Embryonic facial prominence (tissue), 1 donor: ENCODE measurements around the gene PLPP2.

Source experiments
- DNase-seq: peaks from one replicate; pipeline ENCODE4 v3.0.0-alpha.2; 2016; ENCODE audit errors: extremely low spot score

Gene PLPP2

DNA sequence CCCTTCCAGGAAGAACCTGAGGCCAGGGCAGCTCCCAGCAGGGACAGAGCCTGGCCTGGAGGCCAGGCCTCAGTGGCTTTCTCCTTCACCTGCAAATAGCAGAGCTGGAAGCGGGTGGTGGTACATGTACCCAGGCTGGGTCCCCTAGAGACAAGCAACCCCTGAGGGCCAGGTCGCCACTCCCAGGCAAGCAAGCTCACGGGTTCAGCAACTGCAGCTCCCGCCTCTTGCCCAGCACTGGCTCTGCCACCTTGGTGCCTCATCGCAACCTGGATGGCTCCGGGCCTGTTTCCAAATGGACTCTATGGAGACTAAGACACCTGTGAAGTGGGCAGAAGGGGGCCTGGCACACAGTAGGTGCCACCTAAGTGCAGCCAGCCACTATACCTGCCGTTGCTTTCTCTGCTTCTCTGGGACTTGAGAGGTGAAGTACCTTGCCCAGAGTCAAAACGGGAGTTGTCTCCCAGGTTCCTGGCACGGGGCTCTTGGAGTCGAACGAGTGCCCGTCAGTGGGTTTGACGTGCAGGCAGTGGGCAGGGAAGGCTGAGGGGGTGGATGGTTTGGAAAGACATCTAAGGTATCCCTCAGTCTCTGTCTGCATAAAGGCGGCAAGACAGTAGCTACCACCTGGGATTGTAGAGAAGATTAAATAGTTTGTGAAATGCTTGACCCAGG, 2.4 kb upstream of the PLPP2 start:
- DNase-seq, result no peak

DNA sequence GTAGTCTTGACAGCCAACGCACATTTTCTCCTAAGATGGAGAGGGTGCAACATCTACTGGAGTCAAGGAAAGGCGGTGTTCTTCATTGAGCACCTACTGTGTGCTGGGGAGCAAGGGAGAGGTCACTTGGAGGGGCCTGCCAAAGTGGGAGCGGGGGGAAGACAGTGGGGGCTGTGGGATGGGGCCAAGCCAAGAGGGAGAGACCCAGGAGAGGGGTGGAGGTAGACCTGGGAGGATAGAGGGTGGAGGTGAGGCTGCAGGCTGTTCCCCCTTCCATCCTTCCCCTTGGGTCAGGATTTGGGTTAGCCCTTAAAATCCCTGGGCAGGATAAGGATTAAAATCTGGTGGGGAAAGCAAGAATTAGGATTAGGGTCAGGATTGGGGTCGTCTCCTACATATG, 1.7 kb upstream of the PLPP2 start:
- no peak for DNase-seq

DNA sequence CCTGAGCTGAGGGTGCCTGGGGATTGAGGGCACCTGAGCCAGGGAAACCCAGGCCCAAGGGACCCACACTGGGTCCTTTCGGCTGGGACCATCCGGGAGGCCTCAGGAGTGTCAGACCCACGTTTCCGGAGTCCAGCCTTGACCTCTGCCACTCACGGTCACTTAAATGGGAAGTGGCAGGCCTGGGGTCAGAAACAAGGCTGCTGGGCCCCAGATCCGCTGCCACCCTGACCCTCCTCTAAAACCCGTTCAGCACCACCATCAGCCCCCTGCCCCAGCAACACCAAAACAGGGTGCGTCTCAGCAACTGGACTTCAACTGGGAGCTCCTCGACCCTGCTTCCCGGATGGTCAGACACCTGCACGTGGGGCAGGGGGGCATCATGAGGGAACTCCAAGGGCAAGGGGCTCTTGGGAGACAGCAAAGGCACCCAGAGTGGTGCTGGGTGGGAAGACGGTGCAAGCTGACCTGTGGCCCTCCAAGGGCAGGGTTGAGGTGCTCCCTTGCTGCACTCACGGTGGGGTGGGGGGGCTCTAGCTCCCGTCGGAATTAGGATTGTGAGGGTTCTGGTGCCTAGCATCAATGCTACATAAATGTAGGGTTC, 1.2 kb upstream of the PLPP2 start:
- no peak for DNase-seq

DNA sequence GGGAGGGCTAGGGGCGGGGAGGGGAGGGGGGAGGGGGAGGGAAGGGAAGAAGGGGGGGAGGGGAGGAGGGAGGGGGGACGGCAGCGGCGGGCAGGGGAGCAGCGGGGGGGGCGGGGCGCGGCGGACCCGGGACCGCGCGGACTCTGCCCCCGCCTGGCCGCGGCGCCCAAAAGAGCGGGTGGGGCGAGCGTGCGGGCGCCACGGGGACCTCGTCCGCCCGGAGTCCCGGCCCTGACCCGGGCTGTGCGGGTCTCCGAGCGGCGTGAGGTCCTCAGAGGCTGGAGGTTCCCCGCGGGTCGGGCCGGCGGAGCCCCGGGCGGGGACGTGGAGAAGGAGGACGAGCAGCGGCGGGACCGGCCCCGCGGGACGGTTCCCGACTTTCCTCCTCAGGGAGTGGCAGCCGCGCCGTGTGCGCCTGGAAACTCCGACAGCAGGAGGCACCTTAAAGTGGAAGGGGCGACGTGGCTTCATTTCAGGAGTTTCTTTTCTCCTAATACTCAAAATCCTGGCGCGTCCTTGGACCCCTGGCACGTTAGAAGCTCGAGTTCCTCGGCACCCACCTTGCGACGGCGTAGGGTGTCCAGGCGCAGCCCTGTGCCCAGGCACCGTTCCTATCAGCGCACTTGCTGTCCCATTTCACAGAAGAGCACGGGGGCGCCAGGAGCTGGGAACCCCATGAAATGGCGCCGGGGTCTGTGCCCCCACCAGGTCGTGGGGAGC, 518 bp upstream of the PLPP2 start:
- DNase-seq, result no peak

DNA sequence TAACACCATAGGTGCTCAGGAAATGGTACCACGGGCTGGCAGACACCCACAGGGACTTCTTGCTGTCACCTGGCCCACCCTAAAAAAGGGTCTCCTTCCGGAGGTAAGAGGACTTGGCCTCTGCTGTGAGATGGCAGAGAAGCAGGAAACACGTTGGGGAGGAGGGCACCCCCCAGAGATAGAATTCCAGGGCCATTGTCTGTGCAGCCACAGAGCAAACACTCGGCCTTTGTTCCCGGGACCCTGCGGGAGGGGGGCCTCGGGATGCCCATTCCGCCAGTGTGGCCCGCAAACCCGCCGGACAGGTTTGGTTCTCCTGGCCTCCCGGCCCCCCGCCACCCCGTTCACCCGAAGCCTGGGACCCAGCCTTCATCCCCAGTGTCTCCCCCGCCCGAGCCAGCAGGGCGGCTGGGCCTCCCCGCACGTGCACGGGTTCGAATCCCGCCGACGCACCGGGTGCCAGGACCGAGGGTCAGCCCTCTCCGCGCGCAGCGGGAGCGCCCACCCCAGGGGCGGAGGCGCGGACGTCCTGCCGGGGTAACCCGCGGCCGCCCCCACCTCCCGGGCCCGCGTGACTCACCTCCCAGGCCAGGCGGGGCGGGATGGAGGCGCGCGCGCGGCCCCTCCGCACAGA, 714 bp downstream of the PLPP2 start:
- DNase-seq, result no peak

DNA sequence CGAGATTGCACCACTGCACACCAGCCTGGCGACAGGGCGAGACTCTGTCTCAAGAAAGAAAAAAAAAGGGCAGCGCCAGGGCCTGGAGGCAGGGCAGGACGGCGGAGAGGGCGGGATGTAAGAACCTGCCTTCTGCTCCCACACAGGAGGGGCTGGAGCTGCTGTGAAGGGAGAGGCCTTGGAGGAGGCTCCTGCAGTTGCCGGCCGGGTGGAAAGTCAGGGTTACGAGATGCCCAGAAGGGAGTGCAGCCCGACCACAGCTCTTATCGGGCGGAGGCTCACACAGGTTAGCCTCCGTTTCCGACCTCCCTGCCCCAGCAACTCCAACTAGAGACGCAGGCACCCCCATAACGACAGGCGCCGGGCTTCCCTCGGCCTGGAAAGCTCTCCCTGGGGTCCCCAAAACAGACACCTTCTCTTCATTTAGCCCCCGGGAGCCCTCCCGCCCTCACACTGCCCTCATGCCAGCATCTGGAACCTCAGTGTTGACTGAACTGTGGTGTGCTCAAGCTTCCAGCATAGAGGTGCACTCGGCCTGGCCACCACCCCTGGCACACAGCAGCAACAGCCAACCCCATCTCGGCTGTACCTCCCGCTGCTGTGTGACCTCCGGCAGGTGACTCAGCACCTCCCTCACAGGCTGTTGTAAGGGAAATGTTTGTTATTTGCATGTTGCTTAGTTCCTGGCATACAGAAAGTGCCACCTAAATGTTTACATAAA, 1.4 kb downstream of the PLPP2 start:
- DNase-seq, result no peak

DNA sequence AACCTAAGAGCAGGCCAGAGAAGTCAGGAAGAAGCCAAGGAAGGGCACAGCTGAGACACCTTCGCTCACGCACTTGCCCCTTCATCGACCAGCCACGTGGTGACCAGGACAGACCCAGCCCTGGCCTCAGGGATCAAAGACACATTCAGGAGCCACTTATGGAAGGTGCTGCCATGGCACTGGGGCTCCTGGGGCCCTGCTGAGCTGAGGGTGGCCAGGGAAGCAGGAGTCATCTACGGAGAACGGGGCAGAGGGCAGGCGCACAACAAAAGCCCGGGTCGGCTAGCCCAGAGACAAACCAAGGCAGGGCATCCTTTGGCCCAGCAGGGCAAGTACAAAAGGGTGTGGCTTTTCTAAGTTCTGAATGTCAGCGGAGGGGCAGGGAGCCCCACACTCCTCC, 2.3 kb downstream of the PLPP2 start:
- no peak for DNase-seq

DNA sequence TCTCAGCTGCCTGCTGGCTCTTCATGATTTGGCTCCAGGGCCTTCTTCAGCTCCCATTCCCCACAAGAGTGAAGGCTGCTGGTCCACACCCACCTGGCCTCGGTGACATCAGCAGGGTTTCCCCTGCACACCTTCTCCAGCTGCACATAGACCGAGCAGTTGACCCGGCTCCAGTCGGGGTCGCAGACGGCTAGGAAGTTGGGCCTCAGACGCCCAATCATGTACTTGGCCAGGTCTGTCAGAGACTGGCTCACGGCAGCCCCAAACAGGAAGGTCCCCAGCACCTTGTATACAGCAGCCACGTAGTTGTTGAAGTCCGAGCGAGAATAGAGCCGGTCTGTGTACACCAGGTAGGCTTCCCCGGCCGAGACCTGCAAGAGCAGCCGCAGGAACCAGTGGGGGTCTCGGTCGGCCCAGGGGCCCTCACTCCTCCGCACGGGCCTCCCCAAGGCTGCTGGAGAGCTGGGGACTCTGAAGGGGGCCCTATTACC, 3.8 kb downstream of the PLPP2 start:
- DNase-seq, result no peak

DNA sequence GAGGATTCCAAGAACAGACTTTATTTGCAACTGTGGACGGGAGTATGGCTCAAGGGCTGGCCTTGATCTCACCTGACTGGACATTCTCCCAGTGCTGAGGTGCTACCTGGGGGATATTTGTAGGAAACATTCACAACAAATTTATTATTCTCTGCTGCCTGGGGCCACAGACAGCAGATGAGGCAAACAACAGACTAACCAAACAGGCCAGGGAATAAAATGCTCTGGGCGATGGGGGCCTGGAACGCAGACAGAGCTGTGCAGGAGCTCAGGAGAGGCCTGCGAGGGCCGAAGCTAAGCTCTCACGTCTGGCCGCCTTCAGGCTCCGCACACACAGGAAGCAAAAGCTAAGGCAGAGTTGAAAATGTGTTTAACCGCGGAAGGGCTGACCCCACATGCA, 7.8 kb downstream of the PLPP2 start:
- no peak for DNase-seq

DNA sequence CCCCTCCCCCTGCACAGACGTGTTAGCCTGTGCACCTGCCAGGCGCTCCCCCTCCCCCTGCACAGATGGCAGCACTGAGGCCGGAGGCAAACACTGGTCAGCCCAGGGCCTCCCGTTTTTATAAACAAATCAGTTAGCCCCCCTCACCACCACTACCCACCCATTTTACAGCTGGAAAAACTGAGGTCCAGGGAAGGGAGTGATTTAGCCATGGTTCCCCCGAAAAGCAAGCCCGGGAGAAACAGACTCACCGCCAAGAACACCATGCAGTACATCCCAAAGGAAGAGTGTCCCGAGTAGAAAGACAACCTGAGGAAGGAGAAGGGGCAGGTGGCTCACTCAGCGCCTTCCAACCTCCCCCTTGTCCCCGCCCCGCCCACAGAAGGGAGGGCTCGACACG, 8.7 kb downstream of the PLPP2 start:
- DNase-seq, result no peak

DNA sequence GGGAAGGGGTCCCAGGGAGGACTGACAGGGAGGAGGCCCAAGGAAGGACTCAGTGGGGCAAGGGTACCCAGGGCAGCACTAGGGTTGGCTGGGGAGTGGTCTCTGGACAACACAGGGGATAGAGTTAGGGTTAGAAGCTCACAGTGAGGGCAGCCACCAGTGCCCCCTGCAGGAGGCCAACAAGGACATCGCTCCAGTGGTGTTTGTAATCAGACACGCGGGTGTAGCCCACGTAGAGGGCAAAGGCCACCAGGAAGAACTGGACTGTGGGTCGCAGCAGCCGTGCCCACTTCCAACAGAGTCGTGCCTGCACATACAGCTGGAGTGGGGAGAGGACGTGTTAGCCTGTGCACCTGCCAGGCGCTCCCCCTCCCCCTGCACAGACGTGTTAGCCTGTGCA, 9.2 kb downstream of the PLPP2 start:
- DNase-seq, result no peak

DNA sequence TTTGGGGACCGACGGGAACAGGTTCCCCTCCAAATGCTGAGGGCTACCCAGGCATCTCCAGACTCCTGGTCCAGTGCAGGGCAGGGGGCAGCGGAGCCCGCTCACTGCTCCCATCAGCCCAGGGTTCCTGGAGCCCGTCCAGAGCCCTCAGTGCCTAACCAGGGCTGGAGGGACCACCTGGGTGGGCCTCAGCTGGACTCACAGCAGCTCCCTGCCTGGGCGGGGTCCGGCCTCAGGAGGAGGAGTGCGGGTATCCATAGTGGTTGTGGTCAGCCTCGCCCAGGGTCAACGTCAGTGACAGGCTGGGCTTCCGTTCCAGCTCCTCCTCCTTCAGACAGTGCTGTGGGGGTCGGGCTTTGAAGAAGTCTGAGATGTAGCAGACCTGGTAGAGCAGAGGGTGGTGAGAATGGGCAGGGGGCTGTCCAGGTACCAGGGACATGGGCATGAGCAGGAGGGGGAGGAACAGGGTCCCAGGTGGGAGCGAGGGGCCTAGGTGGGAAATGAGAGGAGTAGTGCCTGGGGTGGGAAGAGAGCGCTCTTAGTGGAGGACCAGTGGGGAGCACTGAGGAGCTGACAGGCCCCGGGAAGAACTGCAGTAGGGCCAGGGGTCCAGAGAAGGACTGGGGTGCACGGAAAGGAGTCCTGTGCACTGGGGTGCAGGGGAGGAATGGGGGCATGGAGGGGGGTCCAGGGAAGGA, 9.9 kb downstream of the PLPP2 start:
- no peak for DNase-seq

DNA sequence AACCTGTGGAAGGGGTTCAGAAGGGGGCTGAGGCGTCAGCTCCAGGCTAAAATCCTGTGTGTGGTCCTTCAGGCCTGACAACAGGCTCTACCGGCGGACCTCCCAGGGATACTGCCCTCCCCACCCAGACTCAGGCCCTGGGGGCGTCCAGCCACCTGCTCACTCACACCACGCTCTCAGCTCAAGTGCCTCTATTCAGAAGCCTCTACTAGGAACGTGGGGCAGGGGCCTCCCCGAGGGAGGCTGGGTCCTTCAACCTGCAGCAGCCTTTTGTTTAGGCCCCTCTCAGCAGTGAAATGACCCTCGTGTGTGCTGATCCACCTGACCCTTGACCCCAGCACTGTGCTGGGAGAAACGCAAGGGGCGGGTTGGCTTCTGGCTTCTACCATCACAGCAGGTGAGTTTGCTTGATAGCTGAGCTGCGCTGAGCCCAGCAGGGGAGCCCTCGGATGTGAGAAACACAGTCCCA, 10.6 kb downstream of the PLPP2 start:
- no peak for DNase-seq

DNA sequence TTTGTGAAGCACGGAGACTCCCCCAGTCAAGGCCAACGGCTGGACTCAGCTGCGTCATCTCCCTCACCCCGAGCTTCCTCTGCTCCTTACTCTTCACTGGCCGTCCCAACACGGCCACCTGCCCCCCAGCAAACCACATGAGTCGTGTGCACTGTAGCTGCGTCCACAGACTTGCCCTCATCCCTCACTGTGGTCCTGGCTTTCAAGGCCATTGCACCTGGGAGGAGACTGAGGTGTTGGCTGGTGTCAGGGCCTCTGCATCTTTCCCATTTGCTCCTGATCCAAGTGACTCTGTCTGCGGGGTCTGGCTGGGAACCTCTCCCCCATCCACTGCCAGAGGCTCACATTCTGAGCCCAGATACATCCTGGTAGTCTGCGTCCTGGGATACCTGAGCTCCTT, 11.5 kb downstream of the PLPP2 start:
- no peak for DNase-seq

DNA sequence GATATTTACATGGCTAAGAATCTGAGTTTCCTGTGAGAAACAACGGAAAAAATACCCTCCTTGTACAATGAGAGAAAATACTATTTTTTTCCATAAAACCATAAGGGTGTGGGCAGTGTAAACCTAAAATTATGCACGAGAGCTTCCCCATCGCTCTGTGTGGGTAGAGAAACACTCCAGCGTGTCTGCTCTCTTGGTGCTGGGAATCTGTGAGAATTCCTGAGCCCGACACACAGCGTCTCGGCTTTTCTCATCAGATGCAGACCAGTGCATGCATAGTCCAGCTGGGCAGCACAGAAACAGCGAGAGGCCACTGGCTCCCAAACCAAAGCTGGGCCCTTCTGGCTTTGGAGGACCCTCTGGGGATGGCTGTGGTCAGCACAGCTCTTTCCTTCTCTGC, 12.0 kb downstream of the PLPP2 start:
- no peak for DNase-seq

DNA sequence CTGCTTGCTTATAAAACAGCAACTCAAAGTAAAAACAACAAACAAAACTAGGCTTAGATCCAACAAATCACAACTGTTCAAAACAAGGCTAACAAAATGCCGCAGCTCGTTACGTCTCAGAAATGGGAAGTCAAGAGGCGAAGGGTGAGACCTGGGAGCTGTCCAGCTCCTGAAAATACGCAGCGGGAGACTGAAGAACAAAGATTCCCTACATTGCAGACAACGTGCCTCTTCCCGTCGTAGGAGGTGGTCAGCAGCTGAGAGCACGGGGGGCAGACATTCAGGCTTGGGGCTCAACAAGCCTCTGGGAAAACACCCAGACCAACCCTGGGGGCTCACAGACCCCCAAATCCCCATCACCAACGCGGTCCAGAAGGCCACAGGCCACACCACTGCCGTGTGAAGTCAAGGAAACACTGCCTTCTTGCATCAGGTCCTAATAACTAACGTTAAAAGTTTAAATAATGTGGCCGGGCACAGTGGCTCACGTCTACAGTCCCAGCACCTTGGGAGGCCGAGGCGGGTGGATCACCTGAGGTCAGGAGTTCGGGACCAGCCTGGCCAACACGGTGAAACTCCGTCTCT, 13.5 kb downstream of the PLPP2 start:
- no peak for DNase-seq

DNA sequence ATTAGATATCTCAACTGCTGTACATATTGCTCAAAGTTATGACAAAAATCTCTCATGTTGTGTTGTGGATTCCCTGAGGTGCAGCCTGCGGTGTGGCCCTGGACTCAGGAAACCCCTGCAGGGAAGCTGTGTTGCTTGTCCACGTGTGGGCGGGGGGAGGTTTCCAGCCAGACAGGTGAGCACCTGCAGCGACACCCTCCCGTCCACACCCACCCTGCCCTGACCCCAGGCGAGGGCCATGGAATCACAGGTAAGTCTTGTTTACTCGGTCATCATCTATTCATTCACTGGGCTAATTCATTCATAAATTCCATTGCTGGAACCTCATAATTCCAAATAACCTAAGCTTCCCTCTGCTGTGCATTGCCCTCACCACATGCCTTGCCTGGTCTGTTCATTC, 14.1 kb downstream of the PLPP2 start:
- no peak for DNase-seq

DNA sequence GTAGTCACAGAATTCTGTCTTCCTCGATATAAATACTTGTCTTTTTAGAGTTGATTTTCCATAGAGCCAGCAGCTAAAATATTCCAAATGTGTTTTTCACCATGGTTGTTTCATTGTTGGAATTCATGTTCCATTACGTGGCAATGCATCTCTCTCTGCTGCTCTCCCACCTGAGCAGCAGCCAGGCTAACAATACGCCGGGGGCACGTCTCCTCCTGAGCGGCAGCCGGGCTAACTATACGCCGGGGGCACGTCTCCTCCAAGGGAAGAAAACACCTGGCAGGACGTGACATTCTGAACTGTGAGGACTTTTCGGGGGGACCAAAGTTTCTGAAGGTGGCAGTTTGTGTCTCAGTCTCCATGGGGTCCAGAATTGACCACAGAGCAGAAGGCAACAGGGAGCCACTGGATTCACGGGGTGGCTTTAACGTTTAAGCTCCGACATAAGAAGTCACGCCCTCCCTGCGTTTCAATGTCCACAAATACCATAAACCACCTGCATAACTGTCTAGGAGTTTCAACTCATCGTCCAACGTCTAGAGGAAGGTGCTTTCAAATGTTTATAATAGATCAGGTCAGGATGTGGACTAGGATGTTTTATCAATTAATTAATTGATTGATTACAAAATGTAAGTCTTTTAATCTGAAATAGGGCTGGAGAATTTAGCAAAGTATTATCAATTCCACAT, 15.1 kb downstream of the PLPP2 start:
- no peak for DNase-seq

DNA sequence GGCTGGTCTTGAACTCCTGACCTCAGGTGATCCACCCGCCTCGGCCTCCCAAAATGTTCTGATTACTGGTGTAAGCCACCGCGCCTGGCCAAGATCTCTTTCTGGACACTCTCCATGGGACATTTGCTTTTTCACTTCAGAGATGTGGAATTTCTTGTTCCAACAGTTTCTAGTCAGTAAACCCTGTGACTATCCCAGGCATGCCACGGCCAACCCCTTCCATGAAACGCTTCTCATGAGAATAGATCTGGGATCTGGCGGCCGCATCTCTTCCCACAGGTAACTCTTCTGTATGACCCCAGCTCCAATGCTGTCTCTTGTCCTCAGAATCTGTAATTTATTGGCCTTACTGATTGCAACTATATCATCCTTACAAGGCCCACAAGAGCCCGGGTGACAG, 16.2 kb downstream of the PLPP2 start:
- no peak for DNase-seq

DNA sequence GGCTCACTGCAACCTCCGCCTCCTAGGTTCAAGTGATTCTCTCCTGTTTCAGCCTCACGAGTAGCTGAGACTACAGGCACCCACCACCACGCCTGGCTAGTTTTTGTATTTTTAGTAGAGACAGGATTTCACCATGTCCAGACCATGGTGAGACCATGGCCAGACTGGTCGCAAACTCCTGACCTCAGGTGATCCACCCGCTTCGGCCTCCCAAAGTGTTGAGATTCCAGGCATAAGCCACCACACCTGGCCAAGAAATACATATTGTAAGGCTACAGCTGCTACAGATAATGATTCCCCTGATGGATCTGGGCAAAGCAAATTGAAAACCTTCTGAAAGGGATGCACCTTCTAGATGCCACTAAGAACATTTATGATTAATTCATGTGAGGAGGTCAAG, 17.8 kb downstream of the PLPP2 start:
- DNase-seq, result no peak
